HEK293 (cell line): ENCODE measurements around the gene CCNK.

Experiments
- KLF1 ChIP-seq: fragments of 450-650 bp; formaldehyde crosslinking; IDR thresholded peaks from 2 replicates; pipeline ENCODE4 v1.5.1; 2016; ENCODE audit warnings: missing biosample characterization, missing genetic modification characterization
- SP2 ChIP-seq: fragments of 450-650 bp; formaldehyde crosslinking; IDR thresholded peaks from 2 replicates; pipeline ENCODE4 v1.5.1; 2016; ENCODE audit warnings: missing biosample characterization, missing genetic modification characterization
- ZBTB7A ChIP-seq: fragments of 450-650 bp; formaldehyde crosslinking; IDR thresholded peaks from 2 replicates; pipeline ENCODE4 v1.5.1; 2016; ENCODE audit warnings: low read depth, missing biosample characterization, missing genetic modification characterization
- TF ChIP-seq, protein P1 (sequence below): fragments of 450-650 bp; formaldehyde crosslinking; IDR thresholded peaks from 2 replicates; pipeline ENCODE4 v1.5.1; 2016; ENCODE audit warnings: missing biosample characterization, missing genetic modification characterization
- TF ChIP-seq, protein P2 (sequence below): sonication (generic); formaldehyde crosslinking; IDR thresholded peaks from 2 replicates; pipeline ENCODE4 v1.8.1; 2022; ENCODE audit warnings: mild to moderate bottlenecking, moderate library complexity, missing genetic modification reagents

DNA sequence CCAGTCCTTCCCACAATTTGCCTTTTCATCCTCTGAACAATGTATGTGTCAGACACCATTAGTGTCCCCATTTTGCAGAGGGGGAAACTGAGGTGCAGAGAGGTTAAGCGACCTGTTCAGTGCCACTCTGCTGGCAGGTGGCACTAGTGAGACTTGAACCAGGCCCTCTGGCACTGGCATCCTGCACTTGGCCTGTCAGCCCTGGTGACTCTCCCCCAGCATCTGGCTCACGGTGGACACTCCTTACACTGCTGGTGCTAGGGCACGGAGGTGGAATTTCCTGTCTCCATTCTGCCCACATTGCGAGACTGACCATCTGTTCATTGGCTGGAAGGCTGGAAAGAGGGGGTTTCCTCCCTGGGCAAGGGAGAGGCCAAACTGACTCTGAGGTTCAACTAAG is 48.7 kb downstream of the CCNK start:
- TF ChIP-seq ZBTB7A (tag by site-specific recombination) (no peak), SP2 (no peak), KLF1 (tag by site-specific recombination) (no peak)
- TF ChIP-seq, protein P1, sequence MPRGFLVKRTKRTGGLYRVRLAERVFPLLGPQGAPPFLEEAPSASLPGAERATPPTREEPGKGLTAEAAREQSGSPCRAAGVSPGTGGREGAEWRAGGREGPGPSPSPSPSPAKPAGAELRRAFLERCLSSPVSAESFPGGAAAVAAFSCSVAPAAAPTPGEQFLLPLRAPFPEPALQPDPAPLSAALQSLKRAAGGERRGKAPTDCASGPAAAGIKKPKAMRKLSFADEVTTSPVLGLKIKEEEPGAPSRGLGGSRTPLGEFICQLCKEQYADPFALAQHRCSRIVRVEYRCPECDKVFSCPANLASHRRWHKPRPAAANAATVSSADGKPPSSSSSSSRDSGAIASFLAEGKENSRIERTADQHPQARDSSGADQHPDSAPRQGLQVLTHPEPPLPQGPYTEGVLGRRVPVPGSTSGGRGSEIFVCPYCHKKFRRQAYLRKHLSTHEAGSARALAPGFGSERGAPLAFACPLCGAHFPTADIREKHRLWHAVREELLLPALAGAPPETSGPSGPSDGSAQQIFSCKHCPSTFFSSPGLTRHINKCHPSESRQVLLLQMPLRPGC (tag by site-specific recombination): no peak
- TF ChIP-seq, protein P2, sequence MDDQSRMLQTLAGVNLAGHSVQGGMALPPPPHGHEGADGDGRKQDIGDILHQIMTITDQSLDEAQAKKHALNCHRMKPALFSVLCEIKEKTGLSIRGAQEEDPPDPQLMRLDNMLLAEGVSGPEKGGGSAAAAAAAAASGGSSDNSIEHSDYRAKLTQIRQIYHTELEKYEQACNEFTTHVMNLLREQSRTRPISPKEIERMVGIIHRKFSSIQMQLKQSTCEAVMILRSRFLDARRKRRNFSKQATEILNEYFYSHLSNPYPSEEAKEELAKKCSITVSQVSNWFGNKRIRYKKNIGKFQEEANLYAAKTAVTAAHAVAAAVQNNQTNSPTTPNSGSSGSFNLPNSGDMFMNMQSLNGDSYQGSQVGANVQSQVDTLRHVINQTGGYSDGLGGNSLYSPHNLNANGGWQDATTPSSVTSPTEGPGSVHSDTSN (CRISPR knock-in tag): no peak
